ENCODE data around the gene OR1N1.

Gene OR1N1

DNA sequence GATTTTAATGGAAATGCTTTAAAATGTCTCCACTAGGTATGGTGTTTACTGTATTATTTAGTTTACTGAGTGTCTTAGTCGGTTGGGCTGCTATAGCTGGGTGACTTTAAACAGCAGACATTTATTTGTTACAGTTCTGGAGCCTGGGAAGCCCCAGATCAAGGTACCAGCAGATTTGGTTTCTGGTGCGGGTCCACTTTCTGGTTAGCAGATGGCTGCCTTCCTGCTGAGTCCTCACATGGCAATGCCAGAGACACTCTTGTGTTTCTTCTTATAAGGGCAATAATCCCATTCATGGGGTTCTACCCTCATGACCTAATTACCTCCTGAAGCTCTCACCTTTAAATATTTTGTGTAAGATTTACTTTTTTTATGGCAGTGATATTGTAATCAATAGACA is 8.9 kb downstream of the OR1N1 start:
- no peak for DNase-seq
- TF ChIP-seq GATA1 (IDR thresholded peaks at IDR 0.05; ENCODE audit: low read depth, low read length) (no peak), POLR2A (IDR thresholded peaks at IDR 0.05; ENCODE audit: low read length) (no peak)

DNA sequence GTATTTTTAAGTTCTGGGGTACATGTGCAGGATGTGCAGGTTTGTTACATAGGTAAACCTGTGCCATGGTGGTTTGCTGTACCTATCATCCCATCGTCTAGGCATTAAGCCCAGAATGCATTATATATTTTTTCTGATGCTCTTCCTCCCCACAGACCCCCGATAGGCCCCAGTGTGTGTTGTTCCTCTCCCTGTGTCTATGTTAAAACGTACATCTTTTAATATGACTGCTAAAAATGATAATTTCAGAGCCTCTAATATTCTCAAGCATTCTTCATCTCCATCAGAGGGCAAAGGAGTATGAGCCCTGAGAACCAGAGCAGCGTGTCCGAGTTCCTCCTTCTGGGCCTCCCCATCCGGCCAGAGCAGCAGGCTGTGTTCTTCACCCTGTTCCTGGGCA is 16.6 kb downstream of the OR1N1 start, which contains the start of gene OR1J2:
OR1J2 (plus strand) TSS at position 301 of the 400 bp plus-strand sequence; CDS start at position 301, 0 bp downstream.
- TF ChIP-seq GATA1 (IDR thresholded peaks at IDR 0.05; ENCODE audit: low read depth, low read length) (no peak), POLR2A (IDR thresholded peaks at IDR 0.05; ENCODE audit: low read length) (no peak)
- no peak for DNase-seq

DNA sequence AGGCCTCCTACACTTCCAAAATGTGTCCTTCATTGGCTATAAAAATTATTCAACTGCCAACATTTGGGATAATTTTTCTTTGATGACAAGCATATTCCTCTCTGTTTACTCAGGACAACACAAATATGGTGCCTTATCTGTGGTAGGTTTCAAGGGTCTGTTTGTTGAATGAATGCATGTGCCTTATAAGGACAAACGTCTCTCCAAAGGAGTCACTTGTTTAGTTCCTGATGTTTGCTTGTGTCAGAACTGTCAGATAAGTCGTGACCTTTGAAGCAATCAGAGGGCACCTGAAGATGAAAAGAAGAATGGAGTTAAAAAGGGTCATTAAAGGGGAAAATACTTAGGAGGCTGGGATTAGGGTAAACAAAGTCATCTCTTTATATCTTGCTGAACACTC is 20.1 kb downstream of the OR1N1 start:
- DNase-seq, result no peak
- TF ChIP-seq GATA1 (IDR thresholded peaks at IDR 0.05; ENCODE audit: low read depth, low read length), result no peak
- TF ChIP-seq POLR2A (IDR thresholded peaks at IDR 0.05; ENCODE audit: low read length), result no peak

DNA sequence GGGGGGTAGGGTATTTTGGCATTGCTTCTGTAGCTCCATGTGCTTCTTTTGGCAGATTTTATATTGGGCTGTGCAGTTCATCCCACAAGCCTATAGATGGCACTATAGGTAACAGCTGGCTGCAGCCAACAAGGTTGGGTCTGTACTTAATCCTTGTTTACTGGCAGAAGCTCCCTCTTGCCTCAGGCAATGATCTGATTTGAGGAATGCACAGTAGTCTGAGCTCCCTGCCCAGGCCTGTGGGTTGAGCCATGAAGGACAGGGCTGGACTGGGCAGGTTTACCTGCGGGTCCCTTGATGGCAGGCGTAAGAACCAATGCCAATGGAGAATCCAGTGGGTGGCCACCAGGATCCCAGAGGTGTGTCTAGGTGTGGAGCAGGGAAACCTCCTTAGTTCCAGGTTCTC is 28.2 kb downstream of the OR1N1 start:
- TF ChIP-seq POLR2A (IDR thresholded peaks at IDR 0.05; ENCODE audit: low read length), result no peak
- TF ChIP-seq GATA1 (IDR thresholded peaks at IDR 0.05; ENCODE audit: low read depth, low read length), result no peak
- peak; percentile 35 to 49 for DNase-seq

DNA sequence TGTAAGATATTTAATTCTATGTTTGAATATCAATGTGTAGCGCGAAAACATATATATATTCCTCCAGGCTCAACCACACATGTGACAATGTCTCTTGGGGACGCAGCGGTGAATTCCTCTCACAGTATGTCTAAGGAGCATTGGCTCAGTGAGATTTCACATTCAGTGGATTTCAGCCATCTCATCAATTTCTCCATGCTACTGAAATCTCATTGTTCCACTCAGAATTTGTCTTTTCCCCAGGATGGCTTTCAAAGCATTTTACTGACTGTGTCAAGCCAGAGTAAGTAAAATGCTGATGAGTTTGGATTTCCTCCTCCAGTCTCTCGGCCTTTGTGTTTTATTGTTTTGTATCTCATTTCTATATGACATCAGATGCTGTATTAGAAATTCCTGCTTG is 48.0 kb downstream of the OR1N1 start:
- DNase-seq, result no peak
- TF ChIP-seq GATA1 (IDR thresholded peaks at IDR 0.05; ENCODE audit: low read depth, low read length) (no peak), POLR2A (IDR thresholded peaks at IDR 0.05; ENCODE audit: low read length) (no peak)

DNA sequence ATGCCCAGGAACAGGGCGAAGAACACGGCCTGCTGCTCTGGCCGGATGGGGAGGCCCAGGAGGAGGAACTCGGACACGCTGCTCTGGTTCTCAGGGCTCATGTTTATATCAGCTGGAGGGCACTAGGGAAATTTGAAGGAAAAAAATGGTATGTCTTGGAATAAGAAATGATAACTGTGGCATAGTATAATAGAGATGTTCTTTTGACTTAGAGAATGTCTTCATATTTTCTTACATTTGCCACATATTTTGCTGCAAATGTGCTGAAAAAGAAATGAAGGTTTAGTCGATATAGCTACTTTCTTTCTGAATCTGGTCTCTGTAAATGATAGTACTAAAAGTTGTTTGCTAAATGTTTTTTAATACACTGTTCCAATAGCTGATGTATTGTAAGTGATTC is 49.3 kb downstream of the OR1N1 start, which contains the start of gene OR1J1:
OR1J1 (minus strand) TSS at position 101 of the 400 bp plus-strand sequence; CDS start at position 101, 0 bp downstream.
- TF ChIP-seq GATA1 (IDR thresholded peaks at IDR 0.05; ENCODE audit: low read depth, low read length) (no peak), POLR2A (IDR thresholded peaks at IDR 0.05; ENCODE audit: low read length) (no peak)

DNA sequence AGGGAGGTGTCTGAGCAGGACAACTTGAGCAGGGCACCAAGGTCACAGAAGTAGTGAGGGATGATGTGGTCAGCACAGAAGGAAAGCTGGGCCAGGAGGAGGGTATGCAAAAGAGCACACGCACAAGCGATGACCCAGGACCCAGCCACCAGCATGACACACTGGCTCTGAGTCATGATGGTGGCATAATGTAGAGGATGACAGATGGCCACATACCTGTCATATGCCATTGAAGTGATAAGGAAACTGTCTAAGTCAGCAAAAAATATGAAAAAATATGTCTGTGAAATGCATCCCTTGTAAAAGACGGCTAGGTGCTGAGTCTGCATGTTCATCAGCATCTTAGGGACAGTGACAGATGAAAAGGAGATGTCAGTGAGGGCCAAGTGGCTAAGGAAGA is 49.7 kb downstream of the OR1N1 start:
- peak in 1 of 2 experiments; percentile 7 for DNase-seq
- TF ChIP-seq GATA1 (IDR thresholded peaks at IDR 0.05; ENCODE audit: low read depth, low read length), result no peak

More for the DNA sequence above, 49.3 kb downstream of the OR1N1 start, which contains the start of gene OR1J1:
- no peak for DNase-seq

Data from erythroblast (primary cell).